ENCODE results near the gene HOOK2.

DNA sequence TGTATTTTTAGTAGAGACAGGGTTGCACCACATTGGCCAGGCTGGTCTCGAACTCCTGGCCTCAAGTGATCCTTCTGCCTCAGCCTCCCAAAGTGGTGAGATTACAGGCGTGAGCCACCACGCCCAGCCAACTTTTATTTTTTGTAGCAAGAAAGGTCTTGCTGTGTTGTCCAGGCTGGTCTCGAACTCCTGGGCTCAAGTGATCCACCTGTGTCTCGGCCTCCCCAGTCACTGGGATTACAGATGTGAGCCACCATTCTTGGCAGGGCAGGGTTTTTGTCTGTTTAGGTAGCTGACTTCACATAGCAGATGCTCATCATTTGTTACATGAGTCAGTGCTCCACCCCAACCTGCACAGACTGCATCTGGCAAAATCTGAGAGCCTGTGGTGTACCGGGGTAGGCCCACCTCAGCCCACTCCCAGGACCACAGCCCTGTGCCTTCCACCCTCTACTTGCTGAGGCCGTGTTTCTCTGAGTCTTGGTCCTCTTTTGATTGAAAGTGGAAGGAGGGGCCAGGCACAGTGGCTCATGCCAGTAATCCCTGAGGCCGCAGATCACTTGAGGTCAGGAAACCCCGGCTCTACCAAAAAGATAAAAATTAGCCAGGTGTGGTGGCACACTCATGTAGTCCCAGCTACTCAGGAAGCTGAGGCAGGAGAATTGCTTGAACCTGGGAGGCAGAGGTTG, 47.5 kb downstream of the HOOK2 start:
- TF ChIP-seq, protein P1, sequence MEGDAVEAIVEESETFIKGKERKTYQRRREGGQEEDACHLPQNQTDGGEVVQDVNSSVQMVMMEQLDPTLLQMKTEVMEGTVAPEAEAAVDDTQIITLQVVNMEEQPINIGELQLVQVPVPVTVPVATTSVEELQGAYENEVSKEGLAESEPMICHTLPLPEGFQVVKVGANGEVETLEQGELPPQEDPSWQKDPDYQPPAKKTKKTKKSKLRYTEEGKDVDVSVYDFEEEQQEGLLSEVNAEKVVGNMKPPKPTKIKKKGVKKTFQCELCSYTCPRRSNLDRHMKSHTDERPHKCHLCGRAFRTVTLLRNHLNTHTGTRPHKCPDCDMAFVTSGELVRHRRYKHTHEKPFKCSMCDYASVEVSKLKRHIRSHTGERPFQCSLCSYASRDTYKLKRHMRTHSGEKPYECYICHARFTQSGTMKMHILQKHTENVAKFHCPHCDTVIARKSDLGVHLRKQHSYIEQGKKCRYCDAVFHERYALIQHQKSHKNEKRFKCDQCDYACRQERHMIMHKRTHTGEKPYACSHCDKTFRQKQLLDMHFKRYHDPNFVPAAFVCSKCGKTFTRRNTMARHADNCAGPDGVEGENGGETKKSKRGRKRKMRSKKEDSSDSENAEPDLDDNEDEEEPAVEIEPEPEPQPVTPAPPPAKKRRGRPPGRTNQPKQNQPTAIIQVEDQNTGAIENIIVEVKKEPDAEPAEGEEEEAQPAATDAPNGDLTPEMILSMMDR (conservative IDR thresholded peaks at IDR 0.05 in 1 of 2, IDR thresholded peaks at IDR 0.05 in 1 of 2; ENCODE audit: low read depth in 1 of 2, low read length in 2 of 2) = no peak
- no peak for TF ChIP-seq EZH2 (IDR thresholded peaks at IDR 0.05; ENCODE audit: low read length, missing control alignments)

Data from fibroblast of lung (primary cell).